Neural progenitor cell (in vitro differentiated cells): Measurements from ENCODE around the gene NINJ2. TPM values are rescaled to one million over a fixed set of nuclear protein-coding genes. Genes with fewer than 3 reads are reported as not detected.

Source experiments
- DNase-seq: peaks from one replicate; pipeline ENCODE4 v3.0.0-alpha.2; 2016; ENCODE audit warnings: low spot score
- H2AFZ ChIP-seq: fragments of 200-600 bp; sonication (generic); replicated peaks from 2 replicates; pipeline ENCODE4 v1.6.1; 2016; ENCODE audit warnings: antibody characterized with exemption
- H3F3A ChIP-seq: fragments of 200-600 bp; sonication (generic); 2 replicates; pipeline ENCODE4 v1.6.1; 2016; ENCODE audit warnings: antibody characterized with exemption, low read depth
- H3K27ac ChIP-seq: fragments of 200-600 bp; sonication (generic); 2 replicates; pipeline ENCODE4 v1.5.1; 2016; ENCODE audit warnings: mild to moderate bottlenecking
- H3K27me3 ChIP-seq: fragments of 200-600 bp; sonication (generic); 2 replicates; pipeline ENCODE4 v1.6.1; 2016; ENCODE audit warnings: mild to moderate bottlenecking, moderate library complexity
- H3K36me3 ChIP-seq: fragments of 200-600 bp; sonication (generic); 2 replicates; pipeline ENCODE4 v1.5.1; 2016
- H3K4me1 ChIP-seq: fragments of 200-600 bp; sonication (generic); 2 replicates; pipeline ENCODE4 v1.6.1; 2016; ENCODE audit warnings: mixed run types
- H3K4me2 ChIP-seq: fragments of 200-600 bp; sonication (generic); 2 replicates; pipeline ENCODE4 v1.6.1; 2016
- H3K4me3 ChIP-seq: fragments of 200-600 bp; sonication (generic); 2 replicates; pipeline ENCODE4 v1.5.1; 2016
- H3K79me2 ChIP-seq: fragments of 200-600 bp; sonication (generic); 2 replicates; pipeline ENCODE4 v1.6.1; 2016; ENCODE audit warnings: low read depth
- H3K9ac ChIP-seq: fragments of 200-600 bp; sonication (generic); 2 replicates; pipeline ENCODE4 v1.6.1; 2016
- H3K9me3 ChIP-seq: fragments of 200-600 bp; sonication (generic); 2 replicates; pipeline ENCODE4 v1.5.1; 2016; ENCODE audit warnings: low read depth
- H4K20me1 ChIP-seq: fragments of 200-600 bp; sonication (generic); 2 replicates; pipeline ENCODE4 v1.6.1; 2016; ENCODE audit warnings: low read depth
- H3K27ac Mint-ChIP-seq: 3 replicates; pipeline ENCODE4 v1.8.0; 2021; ENCODE audit warnings: mixed read lengths
- H3K27me3 Mint-ChIP-seq: 2 replicates; pipeline ENCODE4 v1.8.0; 2022; ENCODE audit warnings: low read depth, mild to moderate bottlenecking, inconsistent platforms, moderate library complexity, mixed read lengths; ENCODE audit not compliant: insufficient read depth
- H3K36me3 Mint-ChIP-seq: 3 replicates; pipeline ENCODE4 v1.8.0; 2021; ENCODE audit warnings: mixed read lengths
- H3K4me1 Mint-ChIP-seq: 3 replicates; pipeline ENCODE4 v1.8.0; 2021; ENCODE audit warnings: mixed read lengths
- H3K4me3 Mint-ChIP-seq: 3 replicates; pipeline ENCODE4 v1.8.0; 2021; ENCODE audit warnings: mild to moderate bottlenecking, moderate library complexity, mixed read lengths
- H3K9me3 Mint-ChIP-seq: 3 replicates; pipeline ENCODE4 v1.8.0; 2020; ENCODE audit warnings: mixed read lengths
- CTCF ChIP-seq: fragments of 200-600 bp; sonication (generic); IDR thresholded peaks from 2 replicates; pipeline ENCODE4 v1.5.1; 2017; ENCODE audit warnings: antibody characterized with exemption, mild to moderate bottlenecking
- EZH2 ChIP-seq: fragments of 200-600 bp; sonication (generic); IDR thresholded peaks from 2 replicates; pipeline ENCODE4 v1.6.1; 2017; ENCODE audit warnings: antibody characterized with exemption, mild to moderate bottlenecking, moderate library complexity
- EZH2phosphoT487 ChIP-seq: fragments of 200-600 bp; sonication (generic); IDR thresholded peaks from 2 replicates; pipeline ENCODE4 v1.6.1; 2017; ENCODE audit warnings: antibody characterized with exemption
- total RNA-seq: library from RNA; depleted of rRNA; stranded (reverse); fragments of >200 nt; gene quantifications from 2 replicates; pipeline ENCODE4 v1.2.3, GENCODE V29; 2015; ENCODE audit warnings: low replicate concordance

NINJ2 gene
- total RNA-seq, 1 donor from 2014 or later, result not detected

DNA sequence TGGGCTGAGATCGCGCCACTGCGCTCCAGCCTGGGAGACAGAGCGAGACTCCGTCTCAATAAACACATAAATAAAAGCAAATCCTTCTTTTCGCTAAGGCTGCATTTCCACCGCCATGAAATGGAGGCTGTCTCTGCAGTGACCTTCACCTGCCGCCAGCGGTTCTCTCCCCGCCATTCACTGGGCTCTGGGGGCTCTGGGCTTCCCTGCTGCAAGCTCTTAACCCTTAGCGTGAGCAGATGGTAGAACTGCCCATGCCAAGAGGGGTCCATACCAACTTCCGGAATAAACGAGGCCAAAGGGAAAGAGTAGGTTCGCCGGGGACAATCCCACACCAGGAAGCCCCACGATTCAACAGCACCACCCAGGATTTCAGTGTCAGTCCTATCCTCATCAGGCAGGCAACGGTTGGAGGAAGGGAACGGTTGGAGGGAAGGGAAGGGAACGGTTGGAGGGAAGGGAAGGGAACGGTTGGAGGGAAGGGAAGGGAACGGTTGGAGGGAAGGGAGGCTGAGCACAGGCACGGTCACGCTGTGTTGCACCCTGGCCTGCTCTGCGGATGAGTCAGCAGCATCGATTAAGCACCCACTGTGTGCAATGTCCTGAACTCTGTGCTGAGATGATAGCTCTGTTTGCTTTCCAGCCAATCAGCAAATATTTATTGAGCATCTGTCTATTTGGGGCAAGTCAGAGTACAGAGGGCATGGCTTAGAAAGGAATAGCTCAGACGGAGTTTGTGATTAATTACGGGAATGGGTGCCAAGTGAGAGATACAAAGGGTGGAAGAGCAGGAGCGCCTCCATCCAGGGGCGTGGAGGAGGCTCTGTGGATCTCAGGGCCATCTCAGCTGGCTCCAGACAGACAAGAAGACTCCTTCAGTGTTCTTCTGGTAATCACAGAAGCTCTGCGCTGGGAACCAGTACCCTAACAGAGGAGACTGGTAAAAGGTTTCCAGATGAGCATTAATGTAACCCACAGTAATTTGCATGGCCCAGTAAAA is 77.9 kb downstream of the NINJ2 start:
- Histone ChIP-seq H3K4me3 (no peak overlapping the region), H3K9me3 (no peaks in the 10 kb centered on the region), H3K9ac (no peak overlapping the region), H4K20me1 (no peaks in the 10 kb centered on the region), H3K27me3 (no peaks in the 10 kb centered on the region), H3K36me3 (no peaks in the 10 kb centered on the region), H3K79me2 (no peaks in the 10 kb centered on the region), H3K27ac (no peak overlapping the region), H3K4me1 (peaks cover 5% of the 10 kb centered on the region), H3F3A (peaks cover 16% of the 10 kb centered on the region), H2AFZ (no peak overlapping the region), H3K4me2 (no peak overlapping the region)
- TF ChIP-seq CTCF (no peak), EZH2phosphoT487 (no peak), EZH2 (no peak)
- Mint-ChIP-seq H3K27ac (no peak overlapping the region), H3K4me3 (no peak overlapping the region), H3K9me3 (peaks cover 12% of the 10 kb centered on the region), H3K36me3 (no peaks in the 10 kb centered on the region), H3K4me1 (peaks cover 13% of the 10 kb centered on the region), H3K27me3 (peaks cover 9% of the 10 kb centered on the region)
- DNase-seq, result no peak

DNA sequence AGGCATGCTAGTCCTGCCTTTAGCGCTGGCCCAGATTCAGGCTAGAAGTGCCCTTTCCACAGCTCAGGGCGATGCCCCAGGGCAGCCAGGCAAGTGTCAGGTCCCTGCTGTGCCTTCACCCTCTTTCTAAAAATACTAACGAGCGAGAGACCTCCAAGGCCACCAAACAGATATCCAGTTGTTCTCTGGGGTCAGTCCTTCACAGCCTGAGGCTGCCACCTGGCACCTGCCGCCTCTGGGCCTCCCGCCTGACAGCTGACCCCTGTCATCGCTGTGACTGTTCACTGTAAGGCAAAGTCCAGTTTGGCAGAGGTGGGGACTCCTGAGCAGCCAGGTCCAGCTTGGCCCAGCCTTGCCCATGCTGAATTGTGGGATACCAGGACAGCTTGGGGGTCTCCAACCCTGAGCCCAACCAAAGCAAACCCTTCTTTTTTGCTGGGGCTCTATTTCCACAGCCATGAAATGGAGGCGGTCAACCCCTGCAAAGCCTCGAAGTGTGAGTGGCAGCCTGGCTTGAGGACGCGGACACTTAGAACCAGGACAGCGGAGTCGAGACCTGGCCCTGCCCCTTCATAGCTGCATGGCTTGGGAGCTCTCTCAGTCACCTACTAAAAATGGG is 79.9 kb downstream of the NINJ2 start:
- no peak overlapping the region for H3K27ac Mint-ChIP-seq
- H3K27me3 ChIP-seq, result no peaks in the 10 kb centered on the region
- H3K79me2 ChIP-seq, result no peaks in the 10 kb centered on the region
- DNase-seq, result peak; percentile 40
- H3K4me2 ChIP-seq, result no peak overlapping the region
- H3K9me3 ChIP-seq, result no peaks in the 10 kb centered on the region
- H3K4me3 ChIP-seq, result no peak overlapping the region
- H2AFZ ChIP-seq, result no peak overlapping the region
- peaks cover 31% of the 10 kb centered on the region for H3K4me1 Mint-ChIP-seq
- peaks cover 36% of the 10 kb centered on the region for H3F3A ChIP-seq
- H3K36me3 ChIP-seq, result no peaks in the 10 kb centered on the region
- H3K27ac ChIP-seq, result no peak overlapping the region
- H3K36me3 Mint-ChIP-seq, result no peaks in the 10 kb centered on the region
- H3K9me3 Mint-ChIP-seq, result peaks cover 4% of the 10 kb centered on the region
- no peak overlapping the region for H3K9ac ChIP-seq
- H4K20me1 ChIP-seq, result no peaks in the 10 kb centered on the region
- peaks cover 9% of the 10 kb centered on the region for H3K27me3 Mint-ChIP-seq
- H3K4me1 ChIP-seq, result peaks cover 24% of the 10 kb centered on the region
- H3K4me3 Mint-ChIP-seq, result no peak overlapping the region
- TF ChIP-seq EZH2 (no peak), EZH2phosphoT487 (no peak), CTCF (peak; percentile 55)

DNA sequence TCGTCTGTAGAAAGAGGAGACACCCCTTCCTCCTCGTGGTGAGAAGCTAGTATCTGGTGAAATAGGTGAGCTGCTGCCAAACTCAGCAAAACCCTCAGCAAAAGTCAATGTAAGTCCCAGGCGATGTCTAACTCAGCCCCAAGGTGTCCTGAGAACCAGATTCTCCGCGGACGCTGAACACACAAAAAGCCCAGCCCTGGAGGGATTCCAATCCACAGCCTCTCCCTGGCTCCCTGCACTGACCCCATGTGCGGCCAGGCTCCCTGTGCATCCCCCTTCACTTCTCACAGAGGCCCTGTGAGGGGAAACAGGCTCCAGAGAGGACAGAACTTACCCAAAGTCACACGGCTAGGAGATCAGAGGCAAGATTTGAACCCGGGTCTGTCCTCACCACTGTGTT is 81.5 kb downstream of the NINJ2 start:
- Histone ChIP-seq H3K79me2 (no peaks in the 10 kb centered on the region), H3K9ac (no peak overlapping the region), H2AFZ (no peak overlapping the region), H3K4me1 (peaks cover 31% of the 10 kb centered on the region), H3K27ac (no peak overlapping the region), H3K9me3 (no peaks in the 10 kb centered on the region), H4K20me1 (no peaks in the 10 kb centered on the region), H3K36me3 (no peaks in the 10 kb centered on the region), H3K27me3 (peaks cover 7% of the 10 kb centered on the region), H3K4me3 (no peak overlapping the region), H3K4me2 (no peak overlapping the region), H3F3A (peaks cover 45% of the 10 kb centered on the region)
- TF ChIP-seq EZH2phosphoT487, result no peak
- TF ChIP-seq EZH2, result no peak
- no peak for TF ChIP-seq CTCF
- no peak for DNase-seq
- Mint-ChIP-seq H3K27me3 (peaks cover 15% of the 10 kb centered on the region), H3K36me3 (no peaks in the 10 kb centered on the region), H3K27ac (no peak overlapping the region), H3K4me1 (peaks cover 39% of the 10 kb centered on the region), H3K4me3 (no peak overlapping the region), H3K9me3 (no peaks in the 10 kb centered on the region)
